ENCODE measurements around the gene ARSI. TPM values are rescaled to one million over a fixed set of nuclear protein-coding genes. Genes with fewer than 3 reads are reported as not detected.
A peak's percentile ranks its signal among the peaks of the same experiment; 100 is the strongest.

The ARSI gene
- total and polyA plus RNA-seq, 2 of the 4 experiments (the other 2 are of a cell fraction) = 14.8 to 15.2 TPM

- Histone ChIP-seq H4K5ac (ENCODE audit: low read depth, low read length) (no peak overlapping the region), H3K27ac (ENCODE audit: insufficient read depth, low read length) (no peak overlapping the region), H2AFZ (replicated peaks; ENCODE audit: low read length, poor library complexity) (no peak overlapping the region), H3K4me1 (ENCODE audit: control insufficient read depth, insufficient read depth, low read length) (peaks cover 28% of the 10 kb centered on the region), H3K18ac (ENCODE audit: low read depth, low read length) (no peak overlapping the region), H3K4me3 (ENCODE audit: insufficient read depth, low read depth, low read length) (no peak overlapping the region), H2BK5ac (ENCODE audit: low read depth, low read length, poor library complexity, severe bottlenecking) (no peak overlapping the region), H4K91ac (ENCODE audit: insufficient read depth, low read depth, low read length) (no peak overlapping the region; the same call in 1 of the 2 replicates), H3K36me3 (ENCODE audit: control insufficient read depth, insufficient read depth, low read length) (peaks cover 12% of the 10 kb centered on the region; the same call in 1 of the 2 replicates), H3K56ac (ENCODE audit: extremely low read depth, insufficient read depth, low read length) (no peak overlapping the region), H3K79me1 (ENCODE audit: low read depth in 1 of 2, low read length in 2 of 2) (peaks cover 9 to 36% of the 10 kb centered on the region in 2 experiments; a peak in 3 of 4 replicates), H2AK9ac (replicated peaks; ENCODE audit: low read depth, low read length, poor library complexity) (peak overlapping the region; percentile 90), H3K27me3 (ENCODE audit: control insufficient read depth, insufficient read depth, low read length) (no peaks in the 10 kb centered on the region), H3K9me1 (ENCODE audit: insufficient read depth, low read length) (peaks cover 31% of the 10 kb centered on the region), H3K9ac (ENCODE audit: low read depth, low read length) (no peak overlapping the region), H3K14ac (replicated peaks; ENCODE audit: low read depth, low read length) (0 out of 2 replicates have a peak overlapping the region, but pooled peaks have one; percentile 23), H3K4me2 (ENCODE audit: low read depth, low read length) (no peak overlapping the region), H3K9me3 (ENCODE audit: control insufficient read depth, insufficient read depth, low read length) (no peaks in the 10 kb centered on the region), H2BK20ac (ENCODE audit: low read depth, low read length) (no peak overlapping the region), H2BK120ac (ENCODE audit: low read depth, low read length) (peak overlapping the region; percentile 62; the same call in 1 of the 2 replicates), H2BK15ac (ENCODE audit: low read depth, low read length) (no peak overlapping the region), H3K23ac (ENCODE audit: low read depth, low read length) (no peak overlapping the region), H4K20me1 (ENCODE audit: insufficient read depth, low read length) (peaks cover 8% of the 10 kb centered on the region; the same call in 1 of the 2 replicates), H3K4ac (ENCODE audit: low read depth, low read length) (no peak overlapping the region), H2AK5ac (ENCODE audit: low read depth, low read length) (peak overlapping the region; percentile 76), H4K8ac (ENCODE audit: low read depth in 2 of 2, low read length in 2 of 2) (peak overlapping the region in 1 of 2 experiments; percentile 17; a peak in 1 of 4 replicates)
- intact Hi-C loops (cut with micrococcal nuclease) (loop anchor here (1.0 kb wide), 1 partner anchor 38 kb away; no protein-coding TSS in a partner anchor), in situ Hi-C loops (cut with MboI; ENCODE audit: low sequenced_read_pairs) (no loop called here), dilution Hi-C loops (cut with HindIII; ENCODE audit: low sequenced_read_pairs, unreplicated experiment) (no loop called here)
- TF ChIP-seq FOS (IDR thresholded peaks at IDR 0.05; ENCODE audit: low read depth, low read length) (no peak), CEBPB (IDR thresholded peaks at IDR 0.05; ENCODE audit: low read depth, low read length) (0 out of 2 replicates have a peak, but pooled peaks have one; percentile 11)
- BruUV-seq (replicated peaks) = no TSS peak
- DNase-seq (no peak), ATAC-seq (ENCODE audit: low read depth) (no peak)
- POLR2A ChIA-PET (ENCODE audit: unreplicated experiment) = no interaction called here
- CTCF ChIA-PET = no interaction called here
- no CpG with 5 or more reads among the region's 17 CpGs for WGBS, 2 experiments (ENCODE audit: extremely low coverage in 2 of 2, insufficient read length in 1 of 2)
These were observed 6.8 kb downstream of the ARSI start for GRCh38 chr5:150295741-150296486.
